KOPT-K1 (cell line): ENCODE results near the gene PRKCA.
A peak's percentile ranks its signal among the peaks of the same experiment; 100 is the strongest.

Experiments
- H3K27ac ChIP-seq: fragments of 200-600 bp; sonication (generic); 2 replicates; pipeline ENCODE4 v1.5.1; 2016; ENCODE audit warnings: antibody characterized with exemption, mild to moderate bottlenecking, low read depth, low read length; ENCODE audit not compliant: poor library complexity, severe bottlenecking
- H3K36me3 ChIP-seq: fragments of 200-600 bp; sonication (generic); 2 replicates; pipeline ENCODE4 v1.5.1; 2017; ENCODE audit warnings: antibody characterized with exemption, mild to moderate bottlenecking, low read length, moderate library complexity; ENCODE audit not compliant: insufficient read depth
- H3K9me3 ChIP-seq: fragments of 200-600 bp; sonication (generic); 2 replicates; pipeline ENCODE4 v1.5.1; 2017; ENCODE audit warnings: antibody characterized with exemption, low read length, mild to moderate bottlenecking; ENCODE audit not compliant: insufficient read depth, poor library complexity, severe bottlenecking

PRKCA gene

DNA sequence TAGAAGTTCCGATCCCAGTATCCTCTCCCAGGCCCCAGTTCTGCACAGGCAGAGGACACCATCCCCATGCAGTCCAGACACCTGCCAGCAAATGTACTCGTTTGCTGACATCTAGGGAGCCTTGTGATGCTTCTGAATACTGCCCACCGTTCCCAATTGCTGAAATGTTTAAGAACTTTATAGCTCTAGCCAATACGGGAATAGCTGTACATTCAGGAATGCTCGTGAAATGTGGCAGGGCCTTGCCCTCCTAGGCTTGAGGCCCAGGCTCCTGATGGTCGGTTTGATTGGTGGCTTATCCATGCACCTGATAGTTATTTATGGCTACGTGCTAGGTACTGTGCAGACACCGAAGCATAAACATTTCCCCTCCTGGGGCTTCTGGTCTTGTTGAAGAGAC is 255.5 kb downstream of the PRKCA start:
- Histone ChIP-seq H3K36me3 (peaks cover 8% of the 10 kb centered on the region; the same call in 1 of the 2 replicates), H3K9me3 (no peaks in the 10 kb centered on the region), H3K27ac (no peak overlapping the region)

DNA sequence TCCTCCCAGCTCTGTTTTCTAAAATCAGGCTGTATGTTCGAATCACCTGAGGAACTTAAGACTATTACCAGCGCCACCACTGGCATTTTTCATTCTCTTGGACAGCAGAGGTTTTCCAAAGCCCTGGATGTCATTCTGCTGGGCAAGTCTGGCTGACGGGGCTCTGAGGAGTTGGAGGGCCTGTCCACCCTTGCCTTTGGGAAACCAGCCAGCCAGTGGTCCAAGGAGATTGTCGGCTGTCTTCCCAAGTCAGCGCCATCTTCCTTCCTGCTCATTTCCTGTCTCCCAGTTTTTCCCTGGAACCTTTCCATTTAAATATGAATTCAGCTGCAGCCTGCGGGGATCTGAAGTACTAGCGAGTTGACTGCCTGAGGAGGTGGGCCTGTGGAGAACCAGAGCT is 258.3 kb downstream of the PRKCA start:
- Histone ChIP-seq H3K27ac (no peak overlapping the region), H3K9me3 (no peaks in the 10 kb centered on the region), H3K36me3 (no peaks in the 10 kb centered on the region)

DNA sequence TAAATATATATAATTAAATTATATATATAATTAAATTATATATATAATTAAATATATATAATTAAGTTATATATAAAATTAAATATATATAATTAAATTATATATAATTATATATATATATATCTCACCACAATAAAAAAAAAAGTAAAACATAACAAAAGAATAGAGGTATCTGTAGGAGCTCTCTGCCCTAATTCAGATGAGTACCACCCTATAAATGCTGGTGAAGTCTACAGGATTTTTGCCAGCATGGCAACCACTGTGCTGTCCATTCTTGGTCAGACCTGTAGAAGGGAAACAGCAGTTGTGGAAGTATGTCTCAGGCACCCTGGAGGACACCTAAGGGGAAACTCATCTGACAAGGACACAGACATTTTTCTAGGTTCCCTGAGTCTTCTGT is 259.7 kb downstream of the PRKCA start:
- Histone ChIP-seq H3K27ac (no peak overlapping the region), H3K9me3 (no peaks in the 10 kb centered on the region), H3K36me3 (no peaks in the 10 kb centered on the region)

DNA sequence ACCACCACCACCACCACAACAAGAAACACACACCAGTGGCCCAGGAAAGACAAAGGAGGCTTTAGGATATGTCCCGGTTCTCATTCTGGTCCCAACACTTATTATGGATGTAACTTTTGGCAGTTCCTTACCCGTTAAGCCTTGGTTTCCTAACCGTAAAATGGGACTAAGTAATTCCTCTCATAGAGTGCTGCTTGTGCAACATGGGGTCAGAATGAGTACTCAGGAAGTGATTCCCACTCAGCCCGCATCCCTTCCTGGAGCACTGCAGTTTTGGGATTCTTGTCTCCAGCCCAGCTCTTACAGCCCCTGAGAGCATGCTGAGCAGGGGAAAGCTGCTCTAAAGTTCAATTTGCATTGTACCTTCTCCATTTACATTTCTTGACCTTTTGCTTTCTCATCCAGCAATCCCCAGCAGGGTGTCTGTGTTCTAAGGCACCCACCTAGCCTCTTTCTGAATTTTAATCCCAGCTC is 262.6 kb downstream of the PRKCA start:
- Histone ChIP-seq H3K27ac (peak overlapping the region; percentile 49), H3K36me3 (no peaks in the 10 kb centered on the region), H3K9me3 (peaks cover 6% of the 10 kb centered on the region)

DNA sequence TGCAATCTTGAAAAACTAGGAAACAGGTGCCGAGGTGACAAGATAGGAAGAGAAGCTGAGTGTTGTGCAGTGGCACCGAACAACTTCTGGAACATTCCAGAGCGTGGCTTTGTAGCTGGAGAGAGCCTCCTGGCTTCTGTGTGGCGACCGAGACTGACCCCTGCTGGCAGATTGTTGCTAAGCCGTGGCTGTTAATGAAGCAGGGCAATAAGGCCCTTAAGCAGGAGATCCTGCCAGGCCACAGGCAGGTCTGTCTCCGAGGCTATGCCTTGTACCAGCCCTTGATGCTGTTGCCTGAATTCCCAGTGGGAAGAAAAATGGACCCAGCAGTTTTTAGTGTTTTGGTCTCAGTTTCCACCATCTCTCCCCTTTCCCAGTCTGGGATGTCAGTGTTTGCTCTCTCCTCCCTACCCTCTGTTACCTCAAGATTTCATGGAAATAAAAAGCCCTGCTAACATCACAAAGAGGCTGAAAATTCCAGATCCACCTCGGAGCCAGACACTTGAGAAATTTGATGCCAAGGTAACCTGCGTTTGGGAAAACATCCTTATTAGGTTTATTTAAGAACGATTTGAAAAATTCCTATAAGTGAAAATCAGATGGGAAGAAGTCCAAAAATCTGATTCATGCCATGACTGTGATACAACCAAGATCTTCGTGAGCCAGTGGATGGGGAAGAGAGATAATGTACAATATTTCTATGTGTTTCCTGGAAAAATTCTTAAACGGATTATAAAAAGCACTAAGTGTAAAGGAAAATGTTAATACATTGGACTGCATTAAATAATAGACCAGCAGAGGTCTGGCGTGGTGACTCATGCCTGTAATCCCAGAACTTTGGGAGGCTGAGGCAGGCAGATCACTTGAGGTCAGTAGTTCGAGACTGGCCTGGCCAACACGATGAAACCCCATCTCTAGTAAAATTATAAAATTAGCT is 265.1 kb downstream of the PRKCA start:
- H3K9me3 ChIP-seq: peaks cover 6% of the 10 kb centered on the region
- H3K27ac ChIP-seq: peak overlapping the region; percentile 49
- no peaks in the 10 kb centered on the region; the same call in 1 of the 2 replicates for H3K36me3 ChIP-seq

DNA sequence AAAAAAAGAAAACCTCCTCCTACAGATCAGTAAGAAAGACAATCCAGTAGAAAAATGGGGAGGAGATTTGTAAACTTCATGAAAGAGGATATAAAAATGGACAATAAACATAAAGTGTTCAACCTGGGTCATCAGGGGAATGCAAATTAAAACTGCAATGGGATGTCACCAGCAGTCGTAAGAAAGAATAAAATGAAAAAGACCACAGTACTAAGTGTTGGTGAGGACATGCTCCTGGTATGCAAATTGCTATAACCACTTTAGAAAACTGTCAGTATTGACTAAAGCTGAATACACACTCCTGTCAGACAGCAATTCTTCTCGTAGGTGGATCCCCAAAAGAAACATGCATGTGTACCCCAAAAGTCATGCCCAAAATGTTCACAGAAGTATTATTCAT is 267.2 kb downstream of the PRKCA start:
- H3K27ac ChIP-seq: no peak overlapping the region
- H3K36me3 ChIP-seq: no peaks in the 10 kb centered on the region; the same call in 1 of the 2 replicates
- H3K9me3 ChIP-seq: peaks cover 6% of the 10 kb centered on the region

DNA sequence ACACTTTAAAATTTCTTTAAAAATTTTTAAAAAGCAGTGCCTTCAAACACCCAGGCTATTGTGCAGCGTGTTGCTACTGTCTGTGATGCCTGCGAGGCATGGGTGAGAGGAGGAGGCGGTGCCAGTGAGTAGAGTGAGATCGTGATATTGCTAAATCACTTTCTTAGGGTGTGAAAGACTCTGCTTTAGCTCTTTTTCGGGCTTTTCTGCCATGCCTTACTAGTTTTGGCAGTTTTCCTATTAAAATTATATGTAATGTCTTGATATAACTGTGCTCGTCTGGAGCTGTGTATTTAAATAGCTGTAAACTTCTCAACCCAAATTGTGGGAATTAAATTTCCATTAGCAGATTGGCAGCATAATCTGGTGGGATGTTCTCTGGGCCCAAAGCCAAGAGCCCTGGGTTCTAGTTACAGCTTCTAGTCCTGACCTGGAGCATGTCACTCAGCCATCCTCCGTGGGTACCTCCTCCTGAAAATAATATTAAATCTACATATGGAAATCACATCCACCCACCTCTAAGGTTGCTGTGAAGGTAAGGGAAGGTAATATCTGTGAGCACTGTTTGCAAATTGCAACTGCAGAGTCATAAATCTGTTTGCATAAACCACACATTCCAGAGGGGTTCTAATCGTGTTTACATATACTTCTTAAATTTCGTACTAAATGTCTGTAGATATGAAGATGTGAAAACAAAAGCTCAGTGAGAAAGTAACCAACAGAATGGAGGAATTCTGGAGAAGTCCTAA is 268.2 kb downstream of the PRKCA start:
- no peak overlapping the region for H3K27ac ChIP-seq
- no peaks in the 10 kb centered on the region; the same call in 1 of the 2 replicates for H3K36me3 ChIP-seq
- peaks cover 6% of the 10 kb centered on the region for H3K9me3 ChIP-seq

DNA sequence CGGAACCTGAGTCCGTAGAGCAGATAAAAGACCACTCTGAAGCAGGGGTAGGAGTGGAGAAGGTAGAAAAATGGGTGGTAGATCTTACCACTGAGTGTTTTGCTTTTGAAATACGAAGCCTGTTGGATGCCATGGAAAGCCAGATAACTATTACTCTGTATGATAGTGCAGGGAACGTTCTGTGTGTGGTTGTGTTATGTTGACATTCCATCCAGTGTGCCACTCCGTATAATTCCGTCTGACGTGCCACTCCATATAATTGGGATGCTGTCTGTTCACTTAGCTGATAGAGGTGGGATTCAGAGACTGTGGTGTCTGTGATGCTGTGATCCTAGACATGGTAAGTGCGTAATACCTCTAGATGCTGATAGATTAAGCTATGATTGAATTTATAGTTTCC is 269.3 kb downstream of the PRKCA start:
- Histone ChIP-seq H3K9me3 (peaks cover 6% of the 10 kb centered on the region), H3K36me3 (no peaks in the 10 kb centered on the region; the same call in 1 of the 2 replicates), H3K27ac (no peak overlapping the region)

DNA sequence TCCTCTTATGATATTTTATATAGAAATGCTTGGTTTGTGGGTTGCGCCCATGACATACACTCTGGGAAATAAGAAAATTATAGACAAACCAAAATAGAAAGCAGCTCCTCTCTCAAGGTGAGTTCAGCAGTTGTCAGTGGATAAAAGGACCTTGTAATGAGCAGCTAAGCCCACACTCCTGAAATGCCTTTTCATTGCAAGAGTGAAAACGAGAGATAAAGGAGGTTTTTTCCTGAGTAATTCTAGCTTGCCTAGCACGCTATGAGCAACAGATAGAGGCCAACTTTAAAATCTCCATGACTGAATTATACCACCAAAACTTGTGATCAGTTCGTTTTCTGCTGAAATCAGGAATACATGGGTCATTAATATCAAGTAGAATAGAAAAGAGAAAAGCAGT is 270.7 kb downstream of the PRKCA start:
- H3K27ac ChIP-seq: no peak overlapping the region
- no peaks in the 10 kb centered on the region; the same call in 1 of the 2 replicates for H3K36me3 ChIP-seq
- peaks cover 6% of the 10 kb centered on the region for H3K9me3 ChIP-seq

DNA sequence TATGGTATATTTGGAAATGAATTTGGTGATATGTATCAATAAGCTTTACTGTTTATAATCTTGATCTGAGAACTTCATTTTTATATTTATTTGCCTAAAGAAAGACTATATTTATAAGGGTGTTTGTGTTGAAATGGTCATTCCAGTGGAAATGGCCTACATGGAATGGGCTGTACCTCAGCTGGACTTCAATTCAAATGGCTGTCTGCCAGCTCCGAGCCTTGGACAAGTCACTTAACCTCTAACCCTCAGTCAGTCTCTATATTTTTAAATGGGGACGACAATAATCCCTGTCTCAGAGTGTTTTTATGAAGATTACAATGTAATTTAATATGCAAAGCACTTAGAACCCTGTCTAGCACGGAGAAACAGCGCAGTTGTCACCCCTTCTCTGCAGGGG is 271.7 kb downstream of the PRKCA start:
- H3K36me3 ChIP-seq: peaks cover 6% of the 10 kb centered on the region
- peaks cover 6% of the 10 kb centered on the region for H3K9me3 ChIP-seq
- no peak overlapping the region for H3K27ac ChIP-seq

DNA sequence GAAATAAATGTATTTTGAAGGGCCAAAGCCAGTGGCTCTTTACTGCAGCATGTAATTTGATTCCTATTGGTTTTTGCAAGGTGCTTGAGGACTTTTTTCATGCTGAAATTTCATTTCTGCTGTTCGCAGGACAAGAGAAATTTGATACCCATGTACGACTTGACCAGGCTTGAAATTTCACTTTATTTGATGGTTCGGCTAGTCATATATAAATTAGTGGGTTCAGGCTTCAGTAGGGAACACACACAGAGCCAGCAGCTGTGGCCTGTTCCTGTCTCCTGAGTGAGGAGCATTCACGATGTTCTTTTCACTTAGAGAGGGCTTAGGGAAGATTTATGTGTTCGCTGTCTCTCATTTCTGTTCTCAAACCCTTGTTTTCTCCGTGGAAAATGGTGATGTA is 274.1 kb downstream of the PRKCA start:
- peaks cover 18% of the 10 kb centered on the region for H3K36me3 ChIP-seq
- no peak overlapping the region for H3K27ac ChIP-seq
- peaks cover 10% of the 10 kb centered on the region for H3K9me3 ChIP-seq

DNA sequence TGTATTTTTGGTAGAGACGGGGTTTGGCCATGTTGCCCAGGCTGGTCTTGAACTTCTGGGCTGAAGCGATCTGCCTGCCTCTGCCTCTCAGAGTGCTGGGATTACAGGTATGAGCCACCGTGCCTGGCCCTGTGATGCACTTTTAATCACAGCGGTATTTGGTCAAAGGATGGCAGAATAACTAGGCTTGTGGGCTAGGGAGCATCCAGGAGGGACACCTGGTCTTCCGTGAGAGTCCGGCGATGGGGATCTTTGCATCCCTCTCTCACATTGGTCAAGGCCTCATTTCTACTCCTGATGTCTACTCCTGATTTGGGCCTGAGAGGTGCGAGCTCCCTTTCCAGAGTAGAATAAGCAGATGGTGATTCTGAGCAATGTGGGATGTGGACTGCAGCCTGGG is 274.6 kb downstream of the PRKCA start:
- Histone ChIP-seq H3K27ac (no peak overlapping the region), H3K9me3 (peaks cover 15% of the 10 kb centered on the region), H3K36me3 (peaks cover 22% of the 10 kb centered on the region)

DNA sequence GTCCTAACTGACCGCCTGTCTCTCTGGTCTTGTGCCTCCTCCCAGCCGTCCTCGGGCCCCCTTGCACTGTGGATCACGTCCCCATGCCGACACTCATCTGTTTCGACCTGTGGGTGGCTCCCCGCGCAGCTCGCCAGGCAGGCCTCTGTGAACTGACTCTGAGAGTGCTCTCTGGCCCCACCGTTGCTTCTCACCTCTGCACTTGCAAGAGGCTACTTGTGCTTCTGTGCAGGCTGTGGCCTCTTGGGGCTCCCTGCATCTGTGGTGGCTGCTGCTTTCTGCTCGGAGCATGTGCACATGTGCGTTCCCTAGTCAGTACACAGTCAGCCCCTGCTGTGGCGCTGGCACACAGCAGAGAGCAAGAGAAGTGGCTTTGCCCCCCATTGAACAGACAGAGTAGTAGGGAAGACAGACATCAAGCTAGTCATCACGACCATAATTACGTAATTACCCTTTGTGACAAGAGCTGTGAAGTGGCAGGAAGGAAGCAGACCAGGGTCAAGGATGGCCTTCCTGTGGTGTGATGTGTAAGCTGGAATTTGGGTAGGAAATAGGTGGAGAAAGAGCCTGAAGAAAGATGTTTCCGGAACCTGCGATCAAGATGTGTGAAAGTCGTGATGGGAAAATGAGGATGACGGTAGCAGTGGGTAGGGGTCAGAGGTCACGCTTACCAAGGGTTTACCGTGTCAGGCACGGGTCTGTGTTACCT is 276.5 kb downstream of the PRKCA start:
- Histone ChIP-seq H3K9me3 (peaks cover 21% of the 10 kb centered on the region), H3K36me3 (peaks cover 23% of the 10 kb centered on the region), H3K27ac (no peak overlapping the region)

DNA sequence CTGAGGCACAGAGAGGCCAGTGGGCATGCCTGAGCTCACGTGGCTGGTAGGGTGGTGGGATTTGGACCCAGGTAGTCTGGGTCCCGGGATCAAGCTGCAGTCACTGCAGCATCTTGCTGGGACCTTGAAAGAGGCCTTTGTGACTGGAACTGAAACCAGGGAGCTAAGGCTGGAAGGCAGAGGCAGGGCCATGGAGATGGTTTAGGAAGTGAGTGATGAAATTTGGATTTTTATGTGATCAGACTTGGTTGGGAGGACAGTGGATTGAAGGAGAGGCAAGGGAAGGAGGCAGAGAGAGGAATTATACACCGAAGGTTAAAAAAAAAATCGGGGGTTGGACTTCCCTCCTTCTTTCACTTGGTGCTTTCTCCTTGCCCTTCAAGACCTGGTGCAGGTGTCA is 277.1 kb downstream of the PRKCA start:
- H3K27ac ChIP-seq: no peak overlapping the region
- H3K9me3 ChIP-seq: peaks cover 21% of the 10 kb centered on the region
- peaks cover 23% of the 10 kb centered on the region for H3K36me3 ChIP-seq
